ENCODE measurements around the gene FSTL4. TPM values are rescaled to one million over a fixed set of nuclear protein-coding genes. Genes with fewer than 3 reads are reported as not detected.

The FSTL4 gene
- total and polyA plus RNA-seq, 2 experiments from 2014 or later, result 1.4 to 2.8 TPM

DNA sequence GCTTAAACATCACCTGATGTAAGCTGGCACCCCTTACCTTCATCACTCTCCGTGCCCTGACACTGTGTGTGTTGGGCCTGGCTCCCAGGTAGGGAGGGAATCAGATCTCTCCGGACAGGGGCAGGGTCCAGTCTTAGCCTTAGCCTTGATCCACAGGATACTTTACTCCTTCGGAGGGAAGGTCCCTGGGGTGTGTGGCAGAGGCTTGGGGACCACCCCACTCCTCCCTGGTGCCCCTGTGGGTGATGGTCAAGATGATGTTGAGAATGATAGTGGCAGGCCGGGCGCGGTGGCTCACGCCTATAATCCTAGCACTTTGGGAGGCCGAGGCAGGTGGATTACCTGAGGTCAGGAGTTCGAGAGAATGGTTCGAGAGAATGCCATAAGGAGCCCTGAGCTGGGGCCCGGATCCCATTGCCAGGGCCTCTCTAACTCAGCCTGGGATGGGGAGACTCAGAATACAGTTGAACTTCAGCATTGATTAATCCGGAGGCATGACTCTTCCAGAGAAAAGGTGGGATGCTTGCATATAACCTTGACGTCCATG, 291.0 kb downstream of the FSTL4 start:
- Mint-ChIP-seq H3K27ac (no peak overlapping the region), H3K27me3 (ENCODE audit: insufficient read depth, low read depth, poor library complexity) (peaks cover 15% of the 10 kb centered on the region), H3K36me3 (ENCODE audit: low read depth) (no peaks in the 10 kb centered on the region), H3K4me3 (no peak overlapping the region), H3K4me1 (peaks cover 24% of the 10 kb centered on the region), H3K9me3 (no peaks in the 10 kb centered on the region)
- TF ChIP-seq JUNB (IDR thresholded peaks at IDR 0.05; ENCODE audit: unreplicated experiment), result no peak
- no peak for TF ChIP-seq STAT1 (IDR thresholded peaks at IDR 0.05; ENCODE audit: unreplicated experiment)
- no peak for TF ChIP-seq ETS1 (IDR thresholded peaks at IDR 0.05)
- no peak for TF ChIP-seq NANOG (IDR thresholded peaks at IDR 0.05; ENCODE audit: borderline replicate concordance)
- TF ChIP-seq ZNF331 (CRISPR knock-in tag; IDR thresholded peaks at IDR 0.05; ENCODE audit: low read depth), result no peak
- TF ChIP-seq POLR2AphosphoS5 (IDR thresholded peaks at IDR 0.05; ENCODE audit: low read depth), result no peak
- TF ChIP-seq CTCF (conservative IDR thresholded peaks at IDR 0.05; ENCODE audit: low read depth in 2 of 2), result no peak
- TF ChIP-seq EZH2phosphoT487 (IDR thresholded peaks at IDR 0.05; ENCODE audit: unreplicated experiment), result no peak
- no peak for TF ChIP-seq CREB1 (CRISPR knock-in tag; IDR thresholded peaks at IDR 0.05; ENCODE audit: low read depth)
- TF ChIP-seq ZNF462 (CRISPR knock-in tag; IDR thresholded peaks at IDR 0.05), result no peak
- no peak for TF ChIP-seq EZH2 (IDR thresholded peaks at IDR 0.05; ENCODE audit: low read depth, unreplicated experiment)
- TF ChIP-seq REST (IDR thresholded peaks at IDR 0.05; ENCODE audit: unreplicated experiment), result no peak
- no peak for TF ChIP-seq ZNF114 (CRISPR knock-in tag; IDR thresholded peaks at IDR 0.05)
- Histone ChIP-seq H3K27ac (ENCODE audit: low read depth) (no peak overlapping the region), H3K79me2 (replicated peaks; ENCODE audit: insufficient read depth) (no peaks in the 10 kb centered on the region), H3K4me2 (no peak overlapping the region), H2AFZ (no peak overlapping the region), H3K4me1 (ENCODE audit: insufficient read depth) (peaks cover 6% of the 10 kb centered on the region), H3K27me3 (ENCODE audit: insufficient read depth) (no peaks in the 10 kb centered on the region), H3F3A (replicated peaks; ENCODE audit: low read depth) (no peaks in the 10 kb centered on the region), H3K4me3 (no peak overlapping the region), H4K20me1 (replicated peaks; ENCODE audit: insufficient read depth) (no peaks in the 10 kb centered on the region), H3K9me2 (ENCODE audit: insufficient read depth) (no peaks in the 10 kb centered on the region), H3K36me3 (ENCODE audit: insufficient read depth) (no peaks in the 10 kb centered on the region)
- no peak for ATAC-seq
- DNase-seq (ENCODE audit: low spot score), result no peak
